H1 (cell line): ENCODE results near the gene VIT. TPM values are rescaled to one million over a fixed set of nuclear protein-coding genes. Genes with fewer than 3 reads are reported as not detected.

Source experiments
- CTCF ChIA-PET: fragments of 300-600 bp; sonication (Branson Sonifier 250); formaldehyde crosslinking; loops from one replicate; lab custom pipeline; 2021; ENCODE audit not compliant: partially characterized antibody; lab: Charles Lee
- POLR2A ChIA-PET: fragments of 300-600 bp; sonication (Branson Sonifier 250); formaldehyde crosslinking; loops from one replicate; lab custom pipeline; 2021; ENCODE audit warnings: inconsistent platforms; ENCODE audit not compliant: partially characterized antibody; lab: Charles Lee
- DNase-seq, 2 experiments: peaks; one replicate each; pipeline versions ENCODE4 v3.0.0 to v3.0.0-alpha.2; 2010 to 2022; ENCODE audit warnings: low spot score in 2 of 2, low read depth in 1 of 2, mixed read lengths in 1 of 2
- FAIRE-seq: peaks from 2 replicates; lab custom pipeline; 2011; peaks lifted over from hg19 to GRCh38; lab: Jason Lieb, UNC
- H2AFZ ChIP-seq: 2 replicates; pipeline ENCODE4 v1.8.1; 2012; ENCODE audit warnings: low read length, inconsistent platforms
- H2AK5ac ChIP-seq: 2 replicates; pipeline ENCODE4 v1.6.1; 2013; ENCODE audit warnings: low read depth, low read length
- H2BK120ac ChIP-seq: replicated peaks from 2 replicates; pipeline ENCODE3; 2013; ENCODE audit warnings: low read depth, low read length, inconsistent platforms
- H2BK12ac ChIP-seq: 2 replicates; pipeline ENCODE4 v1.6.1; 2013; ENCODE audit warnings: low read depth, low read length
- H2BK15ac ChIP-seq: 2 replicates; pipeline ENCODE4 v1.6.1; 2013; ENCODE audit warnings: low read length
- H2BK20ac ChIP-seq: 2 replicates; pipeline ENCODE4 v1.6.1; 2013; ENCODE audit warnings: low read length
- H2BK5ac ChIP-seq: 2 replicates; pipeline ENCODE4 v1.6.1; 2013; ENCODE audit warnings: low read depth, low read length
- H3K14ac ChIP-seq: 2 replicates; pipeline ENCODE4 v1.6.1; 2013; ENCODE audit warnings: inconsistent platforms; ENCODE audit not compliant: insufficient read length
- H3K18ac ChIP-seq: 2 replicates; pipeline ENCODE4 v1.6.1; 2013; ENCODE audit warnings: low read length; ENCODE audit errors: extremely low read depth
- H3K23ac ChIP-seq: 2 replicates; pipeline ENCODE4 v1.6.1; 2013; ENCODE audit warnings: inconsistent platforms; ENCODE audit not compliant: insufficient read length
- H3K23me2 ChIP-seq: 2 replicates; pipeline ENCODE4 v1.6.1; 2013; ENCODE audit warnings: low read depth, low read length
- H3K27ac ChIP-seq: 2 replicates; pipeline ENCODE4 v1.6.1; 2011; ENCODE audit warnings: low read depth, low read length, inconsistent platforms
- H3K27me3 ChIP-seq, 4 experiments: replicated peaks in 1 of 4; 1 replicate in 1 of 4; 2 replicates in 3 of 4; pipeline versions ENCODE4 v1.6.1 to v1.8.1; 2011 to 2013; ENCODE audit warnings: low read length in 3 of 4, mild to moderate bottlenecking in 3 of 4, inconsistent platforms in 2 of 4, mixed read lengths in 2 of 4, moderate library complexity in 1 of 4; ENCODE audit not compliant: control insufficient read depth in 3 of 4, insufficient read depth in 3 of 4; ENCODE audit errors: extremely low read depth in 1 of 4
- H3K36me3 ChIP-seq, 4 experiments: 2 replicates each; pipeline versions ENCODE4 v1.6.1 to v1.8.1; 2011 to 2013; ENCODE audit warnings: mild to moderate bottlenecking in 4 of 4, low read length in 3 of 4, moderate library complexity in 2 of 4, control low read depth in 1 of 4, inconsistent platforms in 1 of 4; ENCODE audit not compliant: insufficient read depth in 4 of 4, control insufficient read depth in 2 of 4
- H3K4ac ChIP-seq: replicated peaks from 2 replicates; pipeline ENCODE3; 2013; ENCODE audit warnings: low read length, low read depth, mixed read lengths, inconsistent platforms; ENCODE audit not compliant: insufficient read length
- H3K4me1 ChIP-seq, 4 experiments: replicated peaks in 1 of 4; 1 replicate in 1 of 4; 2 replicates in 3 of 4; pipeline versions ENCODE4 v1.6.1 to v1.8.1; 2011 to 2013; ENCODE audit warnings: low read length in 3 of 4, inconsistent platforms in 2 of 4, mixed read lengths in 1 of 4; ENCODE audit not compliant: insufficient read depth in 4 of 4, control insufficient read depth in 3 of 4
- H3K4me2 ChIP-seq, 2 experiments: 2 replicates each; pipeline versions ENCODE4 v1.6.1 to v1.8.1; 2011 to 2013; ENCODE audit warnings: low read depth in 2 of 2, low read length in 2 of 2, control low read depth in 1 of 2, inconsistent platforms in 1 of 2, mild to moderate bottlenecking in 1 of 2; ENCODE audit not compliant: insufficient read depth in 1 of 2
- H3K4me3 ChIP-seq, 4 experiments: fragments of 200-600, 300-600 bp in 1 of 4; sonication (generic), shearing (Covaris generic), sonication (Bioruptor Twin) in 1 of 4; 2 replicates each; pipeline versions ENCODE4 v1.5.1 to v1.8.1; 2011 to 2016; ENCODE audit warnings: low read length in 4 of 4, low read depth in 3 of 4, control low read depth in 2 of 4, inconsistent platforms in 2 of 4, mild to moderate bottlenecking in 2 of 4, mixed read lengths in 1 of 4, moderate library complexity in 1 of 4; ENCODE audit not compliant: insufficient read depth in 2 of 4; ENCODE audit errors: extremely low read depth in 1 of 4
- H3K56ac ChIP-seq: replicated peaks from 2 replicates; pipeline ENCODE3; 2013; ENCODE audit warnings: low read depth, mild to moderate bottlenecking, mixed read lengths, low read length, inconsistent platforms; ENCODE audit not compliant: insufficient read length
- H3K79me1 ChIP-seq: 2 replicates; pipeline ENCODE4 v1.6.1; 2013; ENCODE audit warnings: low read depth, low read length, control low read depth
- H3K79me2 ChIP-seq, 2 experiments: 2 replicates each; pipeline versions ENCODE4 v1.6.1 to v1.8.1; 2012 to 2013; ENCODE audit warnings: low read length in 2 of 2, mild to moderate bottlenecking in 2 of 2, inconsistent platforms in 1 of 2; ENCODE audit not compliant: insufficient read depth in 2 of 2, control insufficient read depth in 1 of 2
- H3K9ac ChIP-seq, 4 experiments: replicated peaks in 1 of 4; 1 replicate in 1 of 4; 2 replicates in 3 of 4; pipeline versions ENCODE4 v1.6.1 to v1.8.1; 2011 to 2013; ENCODE audit warnings: low read depth in 3 of 4, low read length in 3 of 4, control low read depth in 2 of 4, mild to moderate bottlenecking in 2 of 4, moderate library complexity in 2 of 4, inconsistent platforms in 1 of 4; ENCODE audit errors: extremely low read depth in 1 of 4
- H3K9me3 ChIP-seq, 2 experiments: 2 replicates each; pipeline versions ENCODE4 v1.6.1 to v1.8.1; 2012 to 2013; ENCODE audit warnings: mild to moderate bottlenecking in 2 of 2, moderate library complexity in 2 of 2, control low read depth in 1 of 2, inconsistent platforms in 1 of 2, low read depth in 1 of 2, low read length in 1 of 2, mixed read lengths in 1 of 2; ENCODE audit not compliant: insufficient read depth in 2 of 2
- H4K20me1 ChIP-seq, 2 experiments: replicated peaks in 1 of 2; 2 replicates each; pipeline versions ENCODE3 to v1.8.1; 2011 to 2013; ENCODE audit warnings: inconsistent platforms in 2 of 2, low read length in 2 of 2, mild to moderate bottlenecking in 1 of 2; ENCODE audit not compliant: insufficient read depth in 2 of 2, control insufficient read depth in 1 of 2
- H4K5ac ChIP-seq: 2 replicates; pipeline ENCODE4 v1.6.1; 2013; ENCODE audit warnings: low read length, low read depth, mixed read lengths, inconsistent platforms; ENCODE audit not compliant: insufficient read length
- H4K8ac ChIP-seq: 2 replicates; pipeline ENCODE4 v1.8.0; 2013; ENCODE audit warnings: mild to moderate bottlenecking, moderate library complexity, low read length, inconsistent platforms; ENCODE audit not compliant: insufficient read depth; ENCODE audit errors: extremely low read depth
- H4K91ac ChIP-seq: replicated peaks from 2 replicates; pipeline ENCODE3; 2013; ENCODE audit warnings: low read length, mixed read lengths, inconsistent platforms; ENCODE audit not compliant: insufficient read length
- EGR1 ChIP-seq: IDR thresholded peaks from 2 replicates; pipeline ENCODE4 v1.6.1; 2011; ENCODE audit warnings: low read depth, low read length, borderline replicate concordance
- GABPA ChIP-seq: IDR thresholded peaks from 2 replicates; pipeline ENCODE4 v1.6.1; 2011; ENCODE audit warnings: mild to moderate bottlenecking, low read length, moderate library complexity, borderline replicate concordance; ENCODE audit not compliant: insufficient read depth
- KDM1A ChIP-seq: fragments of 200-600, 300-600 bp; sonication (generic); IDR thresholded peaks from 2 replicates; pipeline ENCODE4 v1.7.1; 2016; ENCODE audit warnings: mild to moderate bottlenecking, low read length, borderline replicate concordance
- PHF8 ChIP-seq: fragments of 200-600 bp; sonication (generic); conservative IDR thresholded peaks from 2 replicates; pipeline ENCODE4 v1.7.1; 2012; ENCODE audit warnings: low read depth, mild to moderate bottlenecking, inconsistent platforms, low read length, moderate library complexity
- POU5F1 ChIP-seq: IDR thresholded peaks from 2 replicates; pipeline ENCODE4 v1.6.1; 2011; ENCODE audit warnings: low read depth, mild to moderate bottlenecking, low read length, moderate library complexity
- RXRA ChIP-seq: IDR thresholded peaks from 2 replicates; pipeline ENCODE4 v1.6.1; 2011; ENCODE audit warnings: low read depth, mild to moderate bottlenecking, low read length, moderate library complexity; ENCODE audit not compliant: insufficient read depth
- SIN3A ChIP-seq, 2 experiments: IDR thresholded peaks in 1 of 2; conservative IDR thresholded peaks in 1 of 2; 2 replicates each; pipeline ENCODE4 v1.6.1; 2011 to 2012; ENCODE audit warnings: low read length in 2 of 2, improper control_type of control experiment in 1 of 2, low read depth in 1 of 2, mild to moderate bottlenecking in 1 of 2
- SP4 ChIP-seq: IDR thresholded peaks from 2 replicates; pipeline ENCODE4 v1.6.1; 2012; ENCODE audit warnings: low read length, inconsistent platforms
- SRF ChIP-seq: IDR thresholded peaks from 2 replicates; pipeline ENCODE4 v1.6.1; 2011; ENCODE audit warnings: mild to moderate bottlenecking, low read depth, low read length, moderate library complexity
- SUZ12 ChIP-seq: fragments of 200-600 bp; sonication (generic); IDR thresholded peaks from 2 replicates; pipeline ENCODE4 v1.6.1; 2012; ENCODE audit warnings: mild to moderate bottlenecking, inconsistent platforms, low read length, moderate library complexity, mixed read lengths
- TAF7 ChIP-seq: optimal IDR thresholded peaks from 2 replicates; pipeline ENCODE3; 2011; ENCODE audit warnings: low read depth, mild to moderate bottlenecking, inconsistent platforms, low read length, moderate library complexity, borderline replicate concordance
- TCF12 ChIP-seq: IDR thresholded peaks from 2 replicates; pipeline ENCODE4 v1.6.1; 2011; ENCODE audit warnings: low read depth, mild to moderate bottlenecking, low read length
- WGBS, 2 experiments: shearing (Covaris generic) in 1 of 2; methylation state at CpG; one replicate each; pipeline versions ENCODE4 v1.1.6 to v1.1.7; 2013 to 2015; ENCODE audit warnings: low lambda C conversion rate in 2 of 2, mixed read lengths in 2 of 2, inconsistent platforms in 1 of 2, low coverage in 1 of 2, missing lambda C conversion rate in 1 of 2; ENCODE audit not compliant: insufficient replicate concordance in 2 of 2, insufficient coverage in 1 of 2, insufficient read length in 1 of 2; ENCODE audit errors: extremely low coverage in 1 of 2, missing lambda C conversion rate in 1 of 2; 5-methylcytosine and 5-hydroxymethylcytosine counted together
- polyA plus RNA-seq, 7 experiments: library from polyadenylated mRNA; depleted of rRNA in 3 of 7; stranded (reverse) in 5 of 7; unstranded in 2 of 7; fragments of >200 nt in 5 of 7; fragments of 200-250 nt in 2 of 7; gene quantifications; 1 replicate in 5 of 7; 2 replicates in 1 of 7; 4 replicates in 1 of 7; pipeline versions ENCODE4 v1.2.1 to v1.2.3, GENCODE V29; 2011 to 2013; ENCODE audit warnings: missing spikeins in 2 of 7, mixed read lengths in 2 of 7
- total RNA-seq: library from RNA; stranded (reverse); fragmentation: NEBNext Ultra II Directional; extraction: Animal tissue kit (Norgen Biotek cat#: 25700); gene quantifications from 2 replicates; pipeline ENCODE4 v1.2.1, GENCODE V29; 2021
- TF ChIP-seq, protein P1 (sequence below): IDR thresholded peaks from 2 replicates; pipeline ENCODE4 v1.6.1; 2011; ENCODE audit warnings: low read length, improper control_type of control experiment

Gene VIT
- total and polyA plus RNA-seq, 2 of the 8 experiments (the other 6 are each of a cell fraction or from before 2014, with no cell fraction given), result 0.03 TPM; not detected in 1

DNA sequence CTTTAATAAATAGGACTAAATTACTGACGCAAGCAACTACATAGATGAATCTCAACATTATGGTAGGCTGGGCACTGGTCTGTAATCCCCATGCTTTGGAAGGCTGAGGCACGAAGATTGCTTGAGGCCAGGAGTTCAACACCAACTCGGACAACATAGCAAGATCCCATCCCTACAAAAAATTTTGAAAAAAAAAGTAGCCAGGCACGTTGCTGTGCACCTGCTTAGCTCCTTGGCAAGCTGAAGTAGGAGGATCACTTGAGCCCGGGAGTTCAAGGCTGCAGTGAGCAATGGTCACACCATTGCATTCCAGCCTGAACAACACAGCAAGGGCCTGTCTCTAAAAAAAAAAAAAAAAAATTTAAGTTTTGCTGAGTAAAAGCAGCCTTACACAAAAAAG lies 43.4 kb upstream of the VIT start:
- Histone ChIP-seq H3K9me3 (no peaks in the 10 kb centered on the region), H3K79me1 (no peaks in the 10 kb centered on the region), H3K56ac (no peak overlapping the region), H4K5ac (no peak overlapping the region), H3K79me2 (no peaks in the 10 kb centered on the region), H3K9ac (no peak overlapping the region), H3K4ac (no peak overlapping the region), H3K23ac (no peak overlapping the region), H3K4me2 (no peak overlapping the region), H2BK20ac (no peak overlapping the region), H2BK12ac (no peak overlapping the region), H3K14ac (no peak overlapping the region), H2BK120ac (no peak overlapping the region), H2AK5ac (no peak overlapping the region), H3K4me1 (no peaks in the 10 kb centered on the region), H3K4me3 (no peak overlapping the region), H4K91ac (no peak overlapping the region), H4K8ac (no peak overlapping the region), H2BK5ac (no peak overlapping the region), H3K27ac (no peak overlapping the region), H3K27me3 (no peaks in the 10 kb centered on the region), H4K20me1 (no peaks in the 10 kb centered on the region), H2AFZ (no peak overlapping the region), H2BK15ac (no peak overlapping the region), H3K23me2 (no peaks in the 10 kb centered on the region), H3K18ac (no peak overlapping the region), H3K36me3 (no peaks in the 10 kb centered on the region)
- CTCF ChIA-PET, result interaction anchor here (0.5 to 1.5 kb wide), 4 partner anchors 11 to 316 kb away, joined by 3 to 4 read pairs (median 4); no protein-coding TSS in a partner anchor
- FAIRE-seq (no peak), DNase-seq (no peak)
- whole genome bisulfite sequencing, 2 experiments, result 90% methylated on average over 5 of the region's 5 CpGs; no CpG with 5 or more reads in 1 of the 2 experiments
- POLR2A ChIA-PET, result no interaction called here
- TF ChIP-seq KDM1A, result no peak
- no peak for TF ChIP-seq SP4
- no peak for TF ChIP-seq EGR1
- no peak for TF ChIP-seq TCF12
- no peak for TF ChIP-seq SRF
- no peak for TF ChIP-seq PHF8
- no peak for TF ChIP-seq RXRA
- TF ChIP-seq GABPA, result no peak
- TF ChIP-seq SUZ12, result no peak
- no peak for TF ChIP-seq TAF7
- TF ChIP-seq, protein P1, sequence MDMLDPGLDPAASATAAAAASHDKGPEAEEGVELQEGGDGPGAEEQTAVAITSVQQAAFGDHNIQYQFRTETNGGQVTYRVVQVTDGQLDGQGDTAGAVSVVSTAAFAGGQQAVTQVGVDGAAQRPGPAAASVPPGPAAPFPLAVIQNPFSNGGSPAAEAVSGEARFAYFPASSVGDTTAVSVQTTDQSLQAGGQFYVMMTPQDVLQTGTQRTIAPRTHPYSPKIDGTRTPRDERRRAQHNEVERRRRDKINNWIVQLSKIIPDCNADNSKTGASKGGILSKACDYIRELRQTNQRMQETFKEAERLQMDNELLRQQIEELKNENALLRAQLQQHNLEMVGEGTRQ, result no peak
- TF ChIP-seq SIN3A (conservative IDR thresholded peaks at IDR 0.05 in 1 of 2, IDR thresholded peaks at IDR 0.05 in 1 of 2; ENCODE audit: low read depth in 1 of 2, low read length in 2 of 2), result no peak
- TF ChIP-seq POU5F1, result no peak
